PC-3 (cell line): ENCODE data around the gene CYFIP2. TPM values are rescaled to one million over a fixed set of nuclear protein-coding genes. Genes with fewer than 3 reads are reported as not detected.

Experiments used
- ATAC-seq: fragments of 200-7000 bp; cut with Tn5 transposase; 2 replicates; pipeline ENCODE4 v1.9.1; 2020; ENCODE audit warnings: mild to moderate bottlenecking, moderate library complexity
- BruUV-seq: library from RNA; stranded (reverse); fragments of 400-500 nt; replicated peaks from 2 replicates; lab custom pipeline; 2021; lab: Mats Ljungman, UMichigan
- CTCF ChIA-PET: fragments of 300-600 bp; sonication (Branson Sonifier 250); formaldehyde crosslinking; loops from one replicate; lab custom pipeline; 2022; ENCODE audit warnings: antibody characterized with exemption; lab: Charles Lee
- POLR2A ChIA-PET: fragments of 300-600 bp; sonication (Branson Sonifier 250); formaldehyde crosslinking; loops from one replicate; lab custom pipeline; 2022; ENCODE audit warnings: antibody characterized with exemption; ENCODE audit not compliant: unreplicated experiment; lab: Charles Lee
- DNase-seq: peaks from one replicate; pipeline ENCODE4 v3.0.0-alpha.2; 2015
- H2AFZ ChIP-seq: fragments of 300-600 bp; sonication (generic); 2 replicates; pipeline ENCODE4 v1.6.0; 2016; ENCODE audit warnings: antibody characterized with exemption, low read length
- H3F3A ChIP-seq: fragments of 300-600 bp; sonication (generic); one replicate; pipeline ENCODE4 v1.6.0; 2017; ENCODE audit warnings: antibody characterized with exemption, low read length, control low read depth, mild to moderate bottlenecking; ENCODE audit not compliant: unreplicated experiment
- H3K27ac ChIP-seq: fragments of 300-600 bp; sonication (generic); 2 replicates; pipeline ENCODE4 v1.5.1; 2016; ENCODE audit warnings: mild to moderate bottlenecking, low read length
- H3K27me3 ChIP-seq: fragments of 300-600 bp; sonication (generic); 2 replicates; pipeline ENCODE4 v1.6.1; 2016; ENCODE audit warnings: low read length, mixed read lengths
- H3K36me3 ChIP-seq: fragments of 300-600 bp; sonication (generic); 2 replicates; pipeline ENCODE4 v1.6.1; 2016; ENCODE audit warnings: low read depth, mixed run types, low read length, mixed read lengths
- H3K4me1 ChIP-seq: fragments of 300-600 bp; sonication (generic); 2 replicates; pipeline ENCODE4 v1.5.1; 2016; ENCODE audit warnings: low read length; ENCODE audit not compliant: insufficient read depth
- H3K4me2 ChIP-seq: fragments of 300-600 bp; sonication (generic); 2 replicates; pipeline ENCODE4 v1.6.0; 2016; ENCODE audit warnings: low read length
- H3K4me3 ChIP-seq: fragments of 300-600 bp; sonication (generic); 2 replicates; pipeline ENCODE4 v1.5.1; 2016; ENCODE audit warnings: mild to moderate bottlenecking, low read length, mixed read lengths
- H3K79me2 ChIP-seq: fragments of 300-600 bp; sonication (generic); 2 replicates; pipeline ENCODE4 v1.6.1; 2017; ENCODE audit warnings: low read length, mixed read lengths
- H3K9ac ChIP-seq: fragments of 300-600 bp; sonication (generic); 2 replicates; pipeline ENCODE4 v1.6.0; 2016; ENCODE audit warnings: mild to moderate bottlenecking, low read length
- H3K9me2 ChIP-seq: fragments of 300-600 bp; sonication (generic); replicated peaks from 2 replicates; pipeline ENCODE4 v1.6.1; 2016; ENCODE audit warnings: mixed run types, low read length, mixed read lengths
- H3K9me3 ChIP-seq: fragments of 300-600 bp; sonication (generic); 2 replicates; pipeline ENCODE4 v1.6.1; 2016; ENCODE audit warnings: low read length, mixed read lengths
- H4K20me1 ChIP-seq: fragments of 300-600 bp; sonication (generic); 2 replicates; pipeline ENCODE4 v1.6.1; 2016; ENCODE audit warnings: low read length, mixed read lengths
- CTCF ChIP-seq: fragments of 300-600 bp; sonication (generic); conservative IDR thresholded peaks from 2 replicates; pipeline ENCODE4 v1.5.1; 2017; ENCODE audit warnings: antibody characterized with exemption, low read depth, mild to moderate bottlenecking, low read length
- EZH2 ChIP-seq: fragments of 300-600 bp; sonication (generic); IDR thresholded peaks from one replicate; pipeline ENCODE4 v1.6.1; 2017; ENCODE audit warnings: antibody characterized with exemption, mild to moderate bottlenecking, low read length; ENCODE audit not compliant: unreplicated experiment
- EZH2phosphoT487 ChIP-seq: fragments of 300-600 bp; sonication (generic); IDR thresholded peaks from 2 replicates; pipeline ENCODE4 v1.6.1; 2018; ENCODE audit warnings: mild to moderate bottlenecking, antibody characterized with exemption, low read length, borderline replicate concordance
- intact Hi-C: fragments of 100-400 bp; cut with micrococcal nuclease; formaldehyde crosslinking; loops from 2 replicates; pipeline ENCODE4 v1.9.0; 2023
- total RNA-seq: library from RNA; depleted of rRNA; stranded (reverse); fragments of >200 nt; gene quantifications from 2 replicates; pipeline ENCODE4 v1.2.3, GENCODE V29; 2014

The CYFIP2 gene
- total RNA-seq, 1 experiment from 2014 or later, result 36.0 TPM

GRCh38 chr5:157381746-157382145 is 115.8 kb downstream of the CYFIP2 start:
- POLR2A ChIA-PET, result no interaction called here
- no peaks in the 10 kb centered on the region for H3K36me3 ChIP-seq
- no peak overlapping the region for H3K9ac ChIP-seq
- H3K4me2 ChIP-seq, result no peak overlapping the region
- no peaks in the 10 kb centered on the region for H4K20me1 ChIP-seq
- intact Hi-C loops, result no loop called here
- H3K4me3 ChIP-seq, result no peak overlapping the region
- no peaks in the 10 kb centered on the region for H3K9me2 ChIP-seq
- CTCF ChIA-PET, result no interaction called here
- no peak for DNase-seq
- peaks cover 13% of the 10 kb centered on the region for H3F3A ChIP-seq
- H3K9me3 ChIP-seq, result no peaks in the 10 kb centered on the region
- no peaks in the 10 kb centered on the region for H3K79me2 ChIP-seq
- H3K27ac ChIP-seq, result no peak overlapping the region
- no TSS peak for BruUV-seq
- TF ChIP-seq EZH2, result no peak
- TF ChIP-seq EZH2phosphoT487, result no peak
- TF ChIP-seq CTCF, result no peak
- no peak for ATAC-seq
- no peaks in the 10 kb centered on the region for H3K27me3 ChIP-seq
- H2AFZ ChIP-seq, result no peak overlapping the region
- peaks cover 42% of the 10 kb centered on the region for H3K4me1 ChIP-seq

- TF ChIP-seq EZH2 (no peak), CTCF (no peak), EZH2phosphoT487 (no peak)
- Histone ChIP-seq H3K4me2 (no peak overlapping the region), H4K20me1 (no peaks in the 10 kb centered on the region), H3K4me1 (peaks cover 56% of the 10 kb centered on the region), H3K9ac (no peak overlapping the region), H3K9me2 (no peaks in the 10 kb centered on the region), H3K4me3 (no peak overlapping the region), H3F3A (peaks cover 13% of the 10 kb centered on the region), H3K27ac (no peak overlapping the region), H3K9me3 (no peaks in the 10 kb centered on the region), H3K79me2 (no peaks in the 10 kb centered on the region), H2AFZ (no peak overlapping the region), H3K36me3 (no peaks in the 10 kb centered on the region), H3K27me3 (no peaks in the 10 kb centered on the region)
- intact Hi-C loops, result no loop called here
- DNase-seq, result no peak
- no peak for ATAC-seq
- ChIA-PET CTCF (no interaction called here), POLR2A (no interaction called here)
- no TSS peak for BruUV-seq
These were observed 117.3 kb downstream of the CYFIP2 start for GRCh38 chr5:157382996-157383800.
